Measurements from ENCODE around the gene ZBTB20. TPM values are rescaled to one million over a fixed set of nuclear protein-coding genes. Genes with fewer than 3 reads are reported as not detected.

Gene ZBTB20
- total and polyA plus RNA-seq, 4 donors = 0.88 to 83.2 (median 20.4) TPM

- Histone ChIP-seq H3K36me3 (ENCODE audit: control insufficient read depth in 4 of 4, insufficient read depth in 3 of 4, low read depth in 1 of 4, low read length in 3 of 4) (peaks cover 0 to 2% (median 0%) of the 10 kb centered on the region in 4 donors), H3K27ac (ENCODE audit: low read depth in 1 of 2, low read length in 2 of 2) (peak overlapping the region; percentile 2 to 70), H3K9ac (ENCODE audit: low read depth in 1 of 2, low read length in 2 of 2) (peak overlapping the region; percentile 21 to 77), H3K4me3 (ENCODE audit: low read depth in 1 of 3, low read length in 3 of 3) (peak overlapping the region; percentile 25 to 87 (median 40)), H3K4me1 (ENCODE audit: control insufficient read depth in 4 of 4, insufficient read depth in 4 of 4, low read length in 3 of 4) (peaks cover 0 to 22% (median 17%) of the 10 kb centered on the region in 4 donors), H3K27me3 (ENCODE audit: control insufficient read depth in 4 of 4, insufficient read depth in 4 of 4, low read length in 3 of 4) (no peaks in the 10 kb centered on the region), H3K9me3 (ENCODE audit: control insufficient read depth in 4 of 4, low read length in 3 of 4) (peaks cover 0 to 5% (median 0%) of the 10 kb centered on the region in 4 donors)
- no peak for TF ChIP-seq JUND (IDR thresholded peaks at IDR 0.05)
- TF ChIP-seq GABPA (IDR thresholded peaks at IDR 0.05 in 1 of 2, conservative IDR thresholded peaks at IDR 0.05 in 1 of 2) = no peak
- peak; percentile 62 for TF ChIP-seq HNF4G (IDR thresholded peaks at IDR 0.05)
- TF ChIP-seq SP1 (IDR thresholded peaks at IDR 0.05) = peak; percentile 46
- no peak for TF ChIP-seq MAX (IDR thresholded peaks at IDR 0.05)
- peak; percentile 74 to 81 for TF ChIP-seq HNF4A (conservative IDR thresholded peaks at IDR 0.05)
- no peak for TF ChIP-seq CTCF (IDR thresholded peaks at IDR 0.05; ENCODE audit: low read depth, low read length, missing input control)
- TF ChIP-seq FOXA1 (IDR thresholded peaks at IDR 0.05) = peak; percentile 31
- no peak for TF ChIP-seq EGR1 (IDR thresholded peaks at IDR 0.05; ENCODE audit: low read depth in 2 of 2)
- TF ChIP-seq REST (IDR thresholded peaks at IDR 0.05) = no peak
- peak; percentile 58 for TF ChIP-seq YY1 (IDR thresholded peaks at IDR 0.05)
- no peak for TF ChIP-seq RAD21 (IDR thresholded peaks at IDR 0.05)
- peak; percentile 73 for TF ChIP-seq FOXA2 (IDR thresholded peaks at IDR 0.05)
- TF ChIP-seq ZBTB33 (IDR thresholded peaks at IDR 0.05) = no peak
- TF ChIP-seq ATF3 (IDR thresholded peaks at IDR 0.05) = no peak
- no peak for TF ChIP-seq NR2F2 (IDR thresholded peaks at IDR 0.05)
- TF ChIP-seq RXRA (IDR thresholded peaks at IDR 0.05) = peak in 1 of 2 donors; percentile 4
- no peak for TF ChIP-seq TAF1 (conservative IDR thresholded peaks at IDR 0.05)
- WGBS = 11% methylated on average over 3 of the region's 3 CpGs
- no peak for DNase-seq (ENCODE audit: low spot score)
Observed at GRCh38 chr3:115099134-115099985, 47.7 kb downstream of the ZBTB20 start.

Measured in liver (tissue), 9 donors.